Activated T-helper 1 cell treated with anti-CD3 and anti-CD28 coated beads, Interleukin-12 subunit alpha, Interleukin-12 subunit beta, Interleukin-2, Interleukin-4 antibody, amounts not matched to agents 30 ng/mL and 10 ng/mL and 1 ng/mL, durations not matched to agents 14 hours and 24 hours and 36 hours (primary cell): ENCODE results near the gene EXOC4. TPM values are rescaled to one million over a fixed set of nuclear protein-coding genes. Genes with fewer than 3 reads are reported as not detected.

ENCODE experiments used
- DNase-seq: peaks from one replicate; pipeline ENCODE4 v3.0.0; 2021; ENCODE audit warnings: low spot score
- H3K27ac Mint-ChIP-seq: one replicate; pipeline ENCODE4 v1.8.0; 2021; ENCODE audit warnings: mild to moderate bottlenecking, mixed read lengths
- H3K27me3 Mint-ChIP-seq: one replicate; pipeline ENCODE4 v1.8.0; 2022; ENCODE audit warnings: mild to moderate bottlenecking, moderate library complexity, mixed read lengths; ENCODE audit not compliant: insufficient read depth
- H3K36me3 Mint-ChIP-seq: one replicate; pipeline ENCODE4 v1.8.0; 2021; ENCODE audit warnings: low read depth, mixed read lengths
- H3K4me1 Mint-ChIP-seq: one replicate; pipeline ENCODE4 v1.8.0; 2021; ENCODE audit warnings: low read depth, mixed read lengths
- H3K4me3 Mint-ChIP-seq: one replicate; pipeline ENCODE4 v1.8.0; 2021; ENCODE audit warnings: mild to moderate bottlenecking, moderate library complexity, mixed read lengths
- H3K9me3 Mint-ChIP-seq: one replicate; pipeline ENCODE4 v1.8.0; 2021; ENCODE audit warnings: mixed read lengths
- intact Hi-C: fragments of 100-400 bp; cut with micrococcal nuclease; formaldehyde crosslinking; loops from one replicate; pipeline ENCODE4 v1.15.1; 2024
- total RNA-seq: library from RNA; stranded (reverse); gene quantifications from 2 replicates; pipeline ENCODE4 v1.2.3, GENCODE V29; 2022

The EXOC4 gene
- total RNA-seq, 1 donor from 2014 or later: 58.6 TPM

DNA sequence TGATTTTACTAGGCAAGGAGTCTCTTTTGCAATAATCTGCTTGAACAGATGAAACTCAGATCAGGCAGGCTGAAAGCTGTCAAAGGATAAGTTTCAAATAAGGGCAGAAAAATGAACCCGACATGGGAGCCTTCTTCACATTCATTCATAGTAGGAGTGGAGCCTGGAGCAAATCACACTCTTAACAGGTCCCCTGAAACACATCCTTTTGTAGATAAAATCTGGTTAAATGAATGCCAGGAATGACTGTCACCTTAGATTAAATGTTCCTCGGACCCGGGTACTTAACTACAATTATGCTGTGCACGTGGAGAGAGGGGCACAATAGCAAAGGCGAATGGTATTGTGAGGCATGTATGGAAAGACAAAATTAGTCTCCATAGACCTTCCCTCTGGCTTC, 529.6 kb downstream of the EXOC4 start:
- Mint-ChIP-seq H3K4me1 (no peaks in the 10 kb centered on the region), H3K27me3 (no peaks in the 10 kb centered on the region)
- no peak for DNase-seq

DNA sequence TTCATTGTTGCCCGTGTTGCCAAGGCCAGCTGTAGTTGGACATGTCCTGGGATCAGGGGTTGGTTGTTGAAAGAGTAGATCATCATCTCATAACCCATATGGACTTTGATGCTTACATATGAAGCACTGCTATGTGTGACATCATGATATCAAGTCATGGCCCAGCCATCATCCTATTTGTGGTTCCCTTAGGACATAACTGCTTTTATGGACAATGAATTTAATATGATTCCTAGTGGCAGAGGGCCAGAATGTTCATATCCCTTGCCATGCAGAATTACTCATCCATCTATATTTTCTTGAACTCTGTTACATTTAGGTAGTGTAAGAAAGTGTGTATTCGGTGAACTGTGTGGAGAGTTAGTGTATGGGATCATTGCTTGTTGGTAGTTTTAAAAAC, 530.4 kb downstream of the EXOC4 start:
- no peaks in the 10 kb centered on the region for H3K27me3 Mint-ChIP-seq
- H3K27ac Mint-ChIP-seq: no peak overlapping the region
- no peak for DNase-seq
- H3K4me3 Mint-ChIP-seq: no peak overlapping the region
- H3K36me3 Mint-ChIP-seq: no peaks in the 10 kb centered on the region
- H3K9me3 Mint-ChIP-seq: peaks cover 10% of the 10 kb centered on the region
- H3K4me1 Mint-ChIP-seq: no peaks in the 10 kb centered on the region
- intact Hi-C loops: no loop called here

More for the DNA sequence above, 529.6 kb downstream of the EXOC4 start:
- Mint-ChIP-seq H3K4me3 (no peak overlapping the region), H3K27ac (no peak overlapping the region), H3K9me3 (peaks cover 10% of the 10 kb centered on the region), H3K36me3 (no peaks in the 10 kb centered on the region)
- intact Hi-C loops: no loop called here

DNA sequence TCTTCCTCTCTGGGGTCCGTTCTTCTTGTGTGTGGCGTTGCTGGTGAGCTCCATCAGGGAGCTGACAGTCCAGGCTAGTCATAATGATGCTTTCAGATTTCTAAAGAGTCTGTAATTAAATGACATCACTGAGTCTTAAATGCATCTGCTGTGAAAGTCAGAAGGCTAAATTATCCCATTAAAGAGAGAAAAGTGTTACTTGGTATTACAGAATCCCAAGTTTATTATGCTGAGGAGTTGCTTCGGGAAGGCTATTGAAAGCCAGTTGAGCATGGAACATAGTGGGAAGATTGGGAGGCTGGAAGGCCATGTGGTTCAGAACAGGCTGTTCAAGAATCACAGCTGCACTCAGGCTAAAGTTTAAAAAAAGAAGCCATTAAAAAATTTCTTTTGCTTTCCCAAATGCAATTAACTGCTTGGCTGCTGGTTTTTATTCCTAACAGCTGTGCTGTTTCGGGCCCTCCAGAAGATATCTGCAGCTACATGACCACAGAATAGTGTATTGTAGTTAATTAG, 531.7 kb downstream of the EXOC4 start:
- no peaks in the 10 kb centered on the region for H3K27me3 Mint-ChIP-seq
- no peak overlapping the region for H3K4me3 Mint-ChIP-seq
- no peaks in the 10 kb centered on the region for H3K4me1 Mint-ChIP-seq
- intact Hi-C loops: no loop called here
- DNase-seq: no peak
- H3K27ac Mint-ChIP-seq: no peak overlapping the region
- peaks cover 3% of the 10 kb centered on the region for H3K9me3 Mint-ChIP-seq
- no peaks in the 10 kb centered on the region for H3K36me3 Mint-ChIP-seq

DNA sequence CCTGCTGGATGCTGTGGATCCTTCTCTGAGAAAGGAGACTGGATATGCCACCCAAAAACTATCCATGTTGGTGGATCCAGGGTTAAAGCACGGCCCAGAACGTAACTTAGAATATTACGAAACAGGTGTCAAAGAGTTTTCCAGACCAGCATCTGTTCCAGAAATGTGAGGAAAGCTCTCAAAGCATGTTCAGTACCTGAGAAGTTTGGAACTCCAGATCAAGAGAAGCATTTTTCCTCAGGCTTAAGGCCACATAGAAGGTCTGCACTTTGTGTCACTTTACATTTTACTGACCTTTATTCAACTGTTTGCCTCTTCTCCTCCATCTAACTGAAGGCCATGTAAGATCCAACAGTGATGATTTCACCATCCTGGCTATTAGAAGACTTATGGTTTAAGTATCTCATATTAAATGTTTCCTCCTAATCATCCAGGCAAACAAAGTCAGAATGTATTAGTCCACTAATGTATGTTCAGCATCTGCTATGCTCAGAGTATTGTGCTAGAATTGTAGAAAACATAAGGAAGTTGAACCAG, 533.6 kb downstream of the EXOC4 start:
- intact Hi-C loops: no loop called here
- Mint-ChIP-seq H3K9me3 (no peaks in the 10 kb centered on the region), H3K27ac (no peak overlapping the region), H3K4me1 (no peaks in the 10 kb centered on the region), H3K4me3 (no peak overlapping the region), H3K27me3 (no peaks in the 10 kb centered on the region), H3K36me3 (no peaks in the 10 kb centered on the region)
- DNase-seq: no peak

DNA sequence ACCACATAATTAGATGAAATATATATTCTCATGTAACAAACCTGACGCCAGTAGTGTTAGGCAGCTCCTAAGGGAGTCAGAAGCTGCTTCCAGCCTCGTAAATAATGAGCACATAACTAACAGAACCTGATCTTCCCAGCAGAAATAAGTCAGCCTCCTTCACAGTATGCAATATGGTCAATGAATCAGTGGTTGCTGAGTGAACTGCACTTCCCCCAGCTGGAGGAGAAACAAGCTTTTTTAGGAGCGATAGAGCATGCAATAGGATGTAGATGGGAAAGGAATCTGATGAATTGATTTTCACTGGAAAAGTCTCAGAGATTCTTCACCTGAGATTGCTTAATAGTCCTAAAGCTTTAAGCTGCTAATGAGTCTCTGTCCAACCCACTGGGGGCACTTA, 537.1 kb downstream of the EXOC4 start:
- H3K9me3 Mint-ChIP-seq: no peaks in the 10 kb centered on the region
- H3K4me1 Mint-ChIP-seq: no peaks in the 10 kb centered on the region
- H3K27ac Mint-ChIP-seq: no peak overlapping the region
- intact Hi-C loops: no loop called here
- no peaks in the 10 kb centered on the region for H3K27me3 Mint-ChIP-seq
- DNase-seq: no peak
- H3K36me3 Mint-ChIP-seq: no peaks in the 10 kb centered on the region
- no peak overlapping the region for H3K4me3 Mint-ChIP-seq

DNA sequence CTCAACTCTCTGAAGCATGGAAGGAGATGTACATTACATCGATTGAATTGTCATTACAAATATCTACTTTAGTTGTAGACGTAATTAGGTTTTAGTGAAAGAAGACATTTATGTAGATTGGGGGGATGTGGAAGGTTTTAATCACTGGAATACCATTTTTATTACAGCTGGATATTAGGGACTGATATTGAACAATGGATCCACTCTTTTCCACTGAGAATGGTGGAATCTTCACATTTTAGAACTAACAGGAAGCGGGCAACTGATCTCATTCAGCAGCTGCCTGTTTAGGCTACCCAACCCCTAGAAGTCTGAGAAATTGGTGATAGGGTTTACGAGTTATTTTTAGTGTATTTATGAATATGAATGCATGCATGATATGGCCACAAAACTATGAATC, 538.0 kb downstream of the EXOC4 start:
- Mint-ChIP-seq H3K36me3 (no peaks in the 10 kb centered on the region), H3K27me3 (no peaks in the 10 kb centered on the region), H3K4me1 (no peaks in the 10 kb centered on the region), H3K27ac (no peak overlapping the region), H3K4me3 (no peak overlapping the region), H3K9me3 (no peaks in the 10 kb centered on the region)
- intact Hi-C loops: no loop called here
- DNase-seq: no peak

DNA sequence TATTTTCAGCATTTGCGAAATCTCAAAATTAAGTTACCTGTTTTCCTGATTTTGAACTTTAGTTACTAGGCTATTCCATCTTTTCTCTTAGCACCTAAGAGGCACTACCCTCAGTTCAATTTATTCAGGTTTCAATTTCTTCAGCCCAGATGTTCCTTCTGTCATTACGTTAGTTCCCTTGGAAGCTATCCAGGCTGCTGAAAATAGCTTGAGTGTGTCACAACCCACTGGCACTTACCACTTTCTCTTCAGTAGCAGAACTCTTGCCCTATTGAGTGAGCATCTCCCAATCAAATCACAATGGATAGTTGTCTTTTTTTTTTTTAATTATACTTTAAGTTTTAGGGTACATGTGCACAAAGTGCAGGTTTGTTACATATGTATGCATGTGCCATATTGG, 541.6 kb downstream of the EXOC4 start:
- no peaks in the 10 kb centered on the region for H3K9me3 Mint-ChIP-seq
- H3K4me3 Mint-ChIP-seq: no peak overlapping the region
- DNase-seq: no peak
- H3K27me3 Mint-ChIP-seq: no peaks in the 10 kb centered on the region
- intact Hi-C loops: no loop called here
- no peaks in the 10 kb centered on the region for H3K4me1 Mint-ChIP-seq
- H3K36me3 Mint-ChIP-seq: no peaks in the 10 kb centered on the region
- H3K27ac Mint-ChIP-seq: no peak overlapping the region

DNA sequence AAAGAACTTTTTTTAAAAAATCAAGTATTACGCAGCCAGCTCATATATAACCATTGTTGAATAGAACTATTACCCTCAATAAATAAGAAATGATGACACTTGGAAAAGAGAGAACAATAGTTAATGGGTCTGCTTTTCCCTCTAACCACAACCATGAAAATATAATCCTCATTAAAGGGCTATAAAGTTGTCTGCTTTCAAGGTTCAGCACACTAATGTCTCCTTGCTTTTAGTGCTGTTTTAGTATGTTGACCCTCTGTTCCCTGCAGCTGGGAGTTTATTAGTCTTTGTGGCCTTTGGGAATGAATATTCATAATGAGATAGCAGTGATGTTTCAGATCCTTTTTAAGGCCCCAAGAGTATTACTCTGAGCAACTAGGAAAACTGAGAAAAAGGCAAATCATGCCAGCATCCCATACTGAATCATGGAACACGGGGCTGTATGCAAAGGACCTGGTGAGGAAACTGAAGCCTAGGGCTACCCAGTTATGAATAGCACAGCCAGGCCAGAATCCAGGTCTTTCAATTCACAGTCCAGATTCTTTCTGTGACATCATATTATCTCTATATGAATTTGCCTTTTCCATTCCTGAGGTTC, 542.3 kb downstream of the EXOC4 start:
- no peaks in the 10 kb centered on the region for H3K36me3 Mint-ChIP-seq
- DNase-seq: no peak
- H3K27me3 Mint-ChIP-seq: no peaks in the 10 kb centered on the region
- intact Hi-C loops: no loop called here
- H3K9me3 Mint-ChIP-seq: no peaks in the 10 kb centered on the region
- H3K4me1 Mint-ChIP-seq: no peaks in the 10 kb centered on the region
- H3K4me3 Mint-ChIP-seq: no peak overlapping the region
- no peak overlapping the region for H3K27ac Mint-ChIP-seq

DNA sequence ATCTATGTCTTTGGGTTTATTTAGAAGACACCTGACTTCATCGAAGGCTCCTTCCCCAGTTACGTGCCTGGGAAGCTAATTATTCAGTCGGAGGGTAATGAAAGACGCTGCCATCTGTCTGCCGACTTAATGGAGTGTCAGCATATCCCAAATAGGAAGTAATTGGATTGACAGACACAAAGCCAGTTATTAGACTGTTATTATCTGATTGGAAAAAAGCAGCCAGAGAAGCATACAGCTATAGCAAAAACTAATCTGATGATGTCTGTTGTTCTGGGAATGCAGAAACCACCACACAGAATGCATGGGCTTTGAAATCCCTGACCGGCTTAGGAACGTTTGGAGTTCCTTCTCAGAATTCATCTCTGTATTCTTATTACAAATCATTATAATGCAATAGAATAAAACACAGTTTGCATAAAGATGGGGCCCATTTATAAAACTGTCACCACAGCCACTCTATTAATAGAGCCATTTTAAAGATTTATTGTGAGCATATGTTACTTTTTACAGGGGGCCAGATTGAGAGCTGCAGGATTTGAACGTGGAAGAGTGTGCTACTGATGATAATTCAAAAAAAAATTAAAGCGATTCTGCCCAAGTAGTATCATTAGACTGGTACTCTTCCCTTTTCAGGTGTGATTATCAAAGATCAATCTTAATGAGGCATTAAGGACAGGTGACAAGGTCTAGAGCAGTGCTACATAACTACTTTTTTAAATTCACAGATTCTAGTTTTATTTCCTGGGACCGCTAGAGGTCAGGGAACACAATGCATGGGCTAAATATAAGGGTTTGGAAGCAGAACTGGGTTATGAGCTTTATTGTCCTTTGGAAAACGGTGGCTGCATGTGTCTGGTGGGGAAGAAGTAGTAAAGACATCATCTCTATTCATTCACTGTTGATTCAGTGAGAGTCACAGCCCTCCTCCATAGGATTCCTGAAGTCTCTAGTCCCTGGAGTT, 544.2 kb downstream of the EXOC4 start:
- intact Hi-C loops: no loop called here
- Mint-ChIP-seq H3K9me3 (no peaks in the 10 kb centered on the region), H3K27ac (no peak overlapping the region), H3K4me1 (no peaks in the 10 kb centered on the region), H3K36me3 (no peaks in the 10 kb centered on the region), H3K27me3 (no peaks in the 10 kb centered on the region), H3K4me3 (no peak overlapping the region)
- DNase-seq: no peak

DNA sequence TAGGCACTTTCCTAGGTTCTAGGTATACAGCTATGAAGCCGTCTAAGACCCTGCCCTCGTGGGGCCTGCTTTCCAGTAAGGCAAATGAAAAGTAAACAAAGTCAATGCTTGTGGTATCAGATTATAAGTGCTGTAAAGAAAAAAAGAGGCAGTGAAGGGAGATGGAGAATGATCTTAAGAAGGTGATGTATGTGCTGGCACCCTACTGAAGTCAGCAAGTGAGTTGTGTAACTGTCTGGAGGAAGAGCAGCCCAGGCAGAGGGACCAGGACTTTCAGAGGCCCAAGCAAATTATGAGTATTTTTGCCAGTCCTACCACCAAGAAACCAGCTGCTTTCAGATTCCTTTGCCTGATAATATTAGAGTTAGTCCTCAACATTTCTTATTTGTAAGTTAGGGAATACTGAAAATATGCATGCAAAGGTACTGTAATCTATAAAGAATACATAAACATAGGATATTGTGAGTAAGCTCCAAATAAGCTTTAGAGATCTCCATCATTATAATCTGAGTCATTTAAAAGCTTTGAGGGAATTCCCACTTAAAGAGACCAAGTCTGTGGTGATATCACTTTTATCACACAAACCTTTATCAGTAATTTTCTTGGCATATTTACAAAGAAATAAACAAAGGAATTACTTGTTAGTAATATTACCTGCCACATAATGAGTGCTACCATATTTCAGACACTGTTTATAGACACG, 545.1 kb downstream of the EXOC4 start:
- Mint-ChIP-seq H3K27ac (no peak overlapping the region), H3K4me3 (no peak overlapping the region), H3K9me3 (no peaks in the 10 kb centered on the region), H3K27me3 (no peaks in the 10 kb centered on the region), H3K4me1 (no peaks in the 10 kb centered on the region), H3K36me3 (no peaks in the 10 kb centered on the region)
- DNase-seq: no peak
- intact Hi-C loops: no loop called here

DNA sequence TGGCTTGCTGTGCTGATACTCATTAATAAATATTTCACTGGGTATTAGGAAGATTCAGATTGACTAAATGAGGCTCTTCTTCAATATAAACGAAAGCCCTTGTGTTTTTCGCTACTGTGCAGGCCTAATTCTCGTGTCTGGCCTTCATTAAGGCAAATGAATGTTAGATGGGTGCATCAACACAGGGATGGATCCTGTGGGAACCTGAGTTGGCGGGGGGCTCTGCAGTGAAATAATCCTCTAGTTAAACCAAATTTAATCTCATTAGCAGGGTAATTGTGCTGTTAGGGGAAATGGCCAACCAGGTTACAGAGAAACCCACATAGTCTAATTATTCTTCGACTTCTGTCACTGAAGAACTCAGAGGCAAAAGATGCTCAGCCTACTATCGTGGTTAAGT, 548.5 kb downstream of the EXOC4 start:
- Mint-ChIP-seq H3K36me3 (no peaks in the 10 kb centered on the region), H3K27ac (no peak overlapping the region), H3K27me3 (no peaks in the 10 kb centered on the region), H3K4me3 (no peak overlapping the region), H3K4me1 (no peaks in the 10 kb centered on the region), H3K9me3 (no peaks in the 10 kb centered on the region)
- DNase-seq: no peak
- intact Hi-C loops: no loop called here

DNA sequence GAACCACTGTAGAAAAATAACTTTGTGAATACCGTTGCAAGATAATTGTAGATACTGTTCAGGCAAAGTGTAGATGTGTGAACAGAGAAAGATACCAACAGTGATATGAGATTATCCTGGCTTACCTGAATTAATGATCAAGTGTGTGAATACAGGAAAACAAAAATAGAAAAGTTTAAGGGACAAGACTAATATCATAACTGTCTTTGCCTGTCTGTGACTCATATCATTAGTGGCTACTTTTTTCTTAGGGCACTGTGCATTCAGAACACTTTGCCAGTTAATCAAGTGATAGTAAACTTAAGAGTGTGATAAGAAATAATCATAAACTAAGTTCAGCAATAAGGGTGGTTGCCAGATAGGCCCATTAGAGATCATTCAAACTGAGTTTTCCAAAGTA, 551.2 kb downstream of the EXOC4 start:
- H3K27ac Mint-ChIP-seq: no peak overlapping the region
- DNase-seq: no peak
- intact Hi-C loops: no loop called here
- H3K9me3 Mint-ChIP-seq: no peaks in the 10 kb centered on the region
- H3K36me3 Mint-ChIP-seq: no peaks in the 10 kb centered on the region
- H3K27me3 Mint-ChIP-seq: no peaks in the 10 kb centered on the region
- H3K4me3 Mint-ChIP-seq: no peak overlapping the region
- H3K4me1 Mint-ChIP-seq: no peaks in the 10 kb centered on the region

DNA sequence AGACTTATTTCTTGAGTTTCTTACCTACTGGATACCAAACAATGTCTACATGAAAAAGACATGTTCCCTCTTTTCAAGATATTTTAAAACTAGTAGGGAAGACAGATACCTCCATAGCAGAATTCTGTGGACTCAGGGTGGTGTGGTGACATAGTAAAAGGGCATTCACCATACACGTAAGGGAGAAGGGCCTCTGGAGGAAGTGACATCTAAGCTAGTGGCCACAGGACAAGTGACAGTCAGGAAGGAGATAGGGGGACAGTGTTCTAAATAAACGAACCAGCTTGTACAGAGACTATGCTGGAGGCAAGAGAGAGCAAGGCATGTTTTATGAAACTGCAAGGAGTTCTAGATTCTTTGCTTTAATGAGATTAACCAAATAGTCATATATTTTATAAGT, 552.5 kb downstream of the EXOC4 start:
- no peak for DNase-seq
- intact Hi-C loops: no loop called here
- H3K9me3 Mint-ChIP-seq: no peaks in the 10 kb centered on the region
- H3K27me3 Mint-ChIP-seq: no peaks in the 10 kb centered on the region
- no peaks in the 10 kb centered on the region for H3K4me1 Mint-ChIP-seq
- no peak overlapping the region for H3K4me3 Mint-ChIP-seq
- no peaks in the 10 kb centered on the region for H3K36me3 Mint-ChIP-seq
- H3K27ac Mint-ChIP-seq: no peak overlapping the region
